K562 (cell line): ENCODE data around the gene ZNRF3. TPM values are rescaled to one million over a fixed set of nuclear protein-coding genes. Genes with fewer than 3 reads are reported as not detected.

Experiments
- DIDO1 ChIP-seq: fragments of 450-650 bp; IDR thresholded peaks from 2 replicates; pipeline ENCODE4 v1.6.1; 2016; ENCODE audit warnings: low read depth, missing biosample characterization, missing genetic modification characterization
- FOXA3 ChIP-seq, 2 experiments: fragments of 450-650 bp in 1 of 2; sonication (generic) in 1 of 2; formaldehyde crosslinking; IDR thresholded peaks in 1 of 2; conservative IDR thresholded peaks in 1 of 2; 2 replicates each; pipeline versions ENCODE4 v1.4.0 to v1.8.0; 2020 to 2022; ENCODE audit warnings: mild to moderate bottlenecking in 2 of 2, missing genetic modification reagents in 1 of 2
- MLLT1 ChIP-seq, 2 experiments: fragments of 450-650 bp; IDR thresholded peaks; 2 replicates each; pipeline ENCODE4 v1.6.1; 2016
- NFRKB ChIP-seq: fragments of 450-650 bp; IDR thresholded peaks from 2 replicates; pipeline ENCODE4 v1.6.1; 2016; ENCODE audit warnings: low read depth
- NR1H2 ChIP-seq: sonication (generic); formaldehyde crosslinking; IDR thresholded peaks from 2 replicates; pipeline ENCODE4 v1.4.0; 2020; ENCODE audit warnings: mild to moderate bottlenecking, missing genetic modification reagents
- PHF20 ChIP-seq: fragments of 450-650 bp; IDR thresholded peaks from 2 replicates; pipeline ENCODE4 v1.6.1; 2018; ENCODE audit not compliant: partially characterized antibody
- PHF21A ChIP-seq: fragments of 450-650 bp; IDR thresholded peaks from 2 replicates; pipeline ENCODE4 v1.6.1; 2017; ENCODE audit warnings: low read depth, borderline replicate concordance
- PPARD ChIP-seq: fragments of 250-450 bp; sonication (Bioruptor Pico); IDR thresholded peaks from 2 replicates; pipeline ENCODE4 v1.8.0; 2022; ENCODE audit warnings: inconsistent platforms, mild to moderate bottlenecking, moderate library complexity
- RFX5 ChIP-seq: IDR thresholded peaks from 2 replicates; pipeline ENCODE4 v1.6.1; 2011; ENCODE audit warnings: low read depth, mild to moderate bottlenecking, improper control_type of control experiment, low read length
- RHOXF2B ChIP-seq: fragments of 250-450 bp; sonication (Bioruptor Pico); conservative IDR thresholded peaks from 2 replicates; pipeline ENCODE4 v1.5.1; 2021
- SREBF2 ChIP-seq: sonication (generic); formaldehyde crosslinking; IDR thresholded peaks from 2 replicates; pipeline ENCODE4 v1.4.0; 2020; ENCODE audit warnings: mild to moderate bottlenecking, missing genetic modification reagents
- ZNF280A ChIP-seq: fragments of 450-650 bp; IDR thresholded peaks from 2 replicates; pipeline ENCODE4 v1.6.1; 2018; ENCODE audit warnings: mild to moderate bottlenecking, low read depth; ENCODE audit not compliant: partially characterized antibody
- ZNF511 ChIP-seq: sonication (generic); formaldehyde crosslinking; IDR thresholded peaks from 2 replicates; pipeline ENCODE4 v1.8.0; 2022; ENCODE audit warnings: mild to moderate bottlenecking, missing genetic modification reagents
- ZNF57 ChIP-seq: fragments of 450-650 bp; formaldehyde crosslinking; IDR thresholded peaks from 2 replicates; pipeline ENCODE4 v1.4.0; 2020; ENCODE audit warnings: mild to moderate bottlenecking, moderate library complexity
- polyA plus RNA-seq, 8 experiments: library from polyadenylated mRNA; depleted of rRNA in 4 of 8; stranded (reverse) in 5 of 8; unstranded in 3 of 8; fragments of >200 nt; fragmentation: Nextera tagmentation in 2 of 8; fragmentation: Illumina TruSeq in 1 of 8; extraction: Ambion mirVana in 2 of 8; extraction: Trizol in 1 of 8; gene quantifications; 2 replicates each; pipeline versions ENCODE4 v1.2.1 to v1.2.3, GENCODE V29; 2011 to 2014; ENCODE audit warnings: inconsistent platforms in 1 of 8, missing spikeins in 1 of 8
- total RNA-seq, 7 experiments: library from RNA; depleted of rRNA in 6 of 7; stranded (reverse); fragments of >200 nt in 6 of 7; fragmentation: Illumina TruSeq in 2 of 7; extraction: Trizol in 2 of 7; gene quantifications; 2 replicates each; pipeline versions ENCODE4 v1.2.1 to v1.2.3, GENCODE V29; 2011 to 2021; ENCODE audit warnings: low replicate concordance in 1 of 7
- TF ChIP-seq, protein P1 (sequence below): fragments of 200-800 bp; sonication (Bioruptor generic); IDR thresholded peaks from 2 replicates; pipeline ENCODE4 v1.6.1; 2016; ENCODE audit warnings: missing genetic modification characterization, missing compliant biosample characterization
- TF ChIP-seq, protein P2 (sequence below): fragments of 250-450 bp; sonication (Bioruptor Pico); IDR thresholded peaks from 2 replicates; pipeline ENCODE4 v1.8.0; 2022; ENCODE audit warnings: inconsistent platforms, mild to moderate bottlenecking, moderate library complexity, borderline replicate concordance

ZNRF3 gene
- total and polyA plus RNA-seq, 9 of the 15 experiments (the other 6 are each of a cell fraction or from before 2014, with no cell fraction given): 0.41 to 5.9 (median 1.7) TPM

DNA sequence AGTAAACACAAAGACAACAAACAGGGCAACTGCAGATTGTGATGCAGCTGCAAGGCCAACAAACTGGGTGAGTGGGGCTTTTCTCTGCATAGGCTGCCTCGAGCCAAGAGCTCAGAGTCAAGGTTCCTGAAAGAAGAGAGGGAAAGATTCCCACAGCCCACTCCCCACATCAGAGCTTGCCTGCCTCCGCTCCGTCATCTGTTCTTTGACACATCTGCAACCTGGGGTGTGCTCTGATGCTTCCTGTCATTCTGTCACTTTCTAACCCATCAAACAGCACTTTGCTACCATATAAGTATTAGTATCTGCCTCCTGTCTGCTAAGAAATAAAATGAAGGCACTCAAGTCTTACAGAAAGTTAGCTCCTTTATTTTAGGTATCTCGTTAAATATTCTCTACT lies 131.4 kb downstream of the ZNRF3 start (continued):
- TF ChIP-seq, protein P1, sequence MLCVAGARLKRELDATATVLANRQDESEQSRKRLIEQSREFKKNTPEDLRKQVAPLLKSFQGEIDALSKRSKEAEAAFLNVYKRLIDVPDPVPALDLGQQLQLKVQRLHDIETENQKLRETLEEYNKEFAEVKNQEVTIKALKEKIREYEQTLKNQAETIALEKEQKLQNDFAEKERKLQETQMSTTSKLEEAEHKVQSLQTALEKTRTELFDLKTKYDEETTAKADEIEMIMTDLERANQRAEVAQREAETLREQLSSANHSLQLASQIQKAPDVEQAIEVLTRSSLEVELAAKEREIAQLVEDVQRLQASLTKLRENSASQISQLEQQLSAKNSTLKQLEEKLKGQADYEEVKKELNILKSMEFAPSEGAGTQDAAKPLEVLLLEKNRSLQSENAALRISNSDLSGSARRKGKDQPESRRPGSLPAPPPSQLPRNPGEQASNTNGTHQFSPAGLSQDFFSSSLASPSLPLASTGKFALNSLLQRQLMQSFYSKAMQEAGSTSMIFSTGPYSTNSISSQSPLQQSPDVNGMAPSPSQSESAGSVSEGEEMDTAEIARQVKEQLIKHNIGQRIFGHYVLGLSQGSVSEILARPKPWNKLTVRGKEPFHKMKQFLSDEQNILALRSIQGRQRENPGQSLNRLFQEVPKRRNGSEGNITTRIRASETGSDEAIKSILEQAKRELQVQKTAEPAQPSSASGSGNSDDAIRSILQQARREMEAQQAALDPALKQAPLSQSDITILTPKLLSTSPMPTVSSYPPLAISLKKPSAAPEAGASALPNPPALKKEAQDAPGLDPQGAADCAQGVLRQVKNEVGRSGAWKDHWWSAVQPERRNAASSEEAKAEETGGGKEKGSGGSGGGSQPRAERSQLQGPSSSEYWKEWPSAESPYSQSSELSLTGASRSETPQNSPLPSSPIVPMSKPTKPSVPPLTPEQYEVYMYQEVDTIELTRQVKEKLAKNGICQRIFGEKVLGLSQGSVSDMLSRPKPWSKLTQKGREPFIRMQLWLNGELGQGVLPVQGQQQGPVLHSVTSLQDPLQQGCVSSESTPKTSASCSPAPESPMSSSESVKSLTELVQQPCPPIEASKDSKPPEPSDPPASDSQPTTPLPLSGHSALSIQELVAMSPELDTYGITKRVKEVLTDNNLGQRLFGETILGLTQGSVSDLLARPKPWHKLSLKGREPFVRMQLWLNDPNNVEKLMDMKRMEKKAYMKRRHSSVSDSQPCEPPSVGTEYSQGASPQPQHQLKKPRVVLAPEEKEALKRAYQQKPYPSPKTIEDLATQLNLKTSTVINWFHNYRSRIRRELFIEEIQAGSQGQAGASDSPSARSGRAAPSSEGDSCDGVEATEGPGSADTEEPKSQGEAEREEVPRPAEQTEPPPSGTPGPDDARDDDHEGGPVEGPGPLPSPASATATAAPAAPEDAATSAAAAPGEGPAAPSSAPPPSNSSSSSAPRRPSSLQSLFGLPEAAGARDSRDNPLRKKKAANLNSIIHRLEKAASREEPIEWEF (CRISPR knock-in tag): no peak
- TF ChIP-seq ZNF511 (CRISPR knock-in tag): no peak
- no peak for TF ChIP-seq DIDO1
- TF ChIP-seq NR1H2 (CRISPR knock-in tag): no peak
- no peak for TF ChIP-seq RHOXF2B (CRISPR knock-in tag)
- TF ChIP-seq MLLT1 (IDR thresholded peaks at IDR 0.05): no peak
- no peak for TF ChIP-seq SREBF2 (CRISPR knock-in tag)
- no peak for TF ChIP-seq ZNF280A
- TF ChIP-seq ZNF57 (CRISPR knock-in tag): no peak
- TF ChIP-seq PPARD (CRISPR knock-in tag): no peak
- TF ChIP-seq RFX5: no peak
- TF ChIP-seq PHF20: no peak
- TF ChIP-seq PHF21A: no peak
- no peak for TF ChIP-seq NFRKB
- no peak for TF ChIP-seq FOXA3 (CRISPR knock-in tag; conservative IDR thresholded peaks at IDR 0.05 in 1 of 2, IDR thresholded peaks at IDR 0.05 in 1 of 2)
- TF ChIP-seq, protein P2, sequence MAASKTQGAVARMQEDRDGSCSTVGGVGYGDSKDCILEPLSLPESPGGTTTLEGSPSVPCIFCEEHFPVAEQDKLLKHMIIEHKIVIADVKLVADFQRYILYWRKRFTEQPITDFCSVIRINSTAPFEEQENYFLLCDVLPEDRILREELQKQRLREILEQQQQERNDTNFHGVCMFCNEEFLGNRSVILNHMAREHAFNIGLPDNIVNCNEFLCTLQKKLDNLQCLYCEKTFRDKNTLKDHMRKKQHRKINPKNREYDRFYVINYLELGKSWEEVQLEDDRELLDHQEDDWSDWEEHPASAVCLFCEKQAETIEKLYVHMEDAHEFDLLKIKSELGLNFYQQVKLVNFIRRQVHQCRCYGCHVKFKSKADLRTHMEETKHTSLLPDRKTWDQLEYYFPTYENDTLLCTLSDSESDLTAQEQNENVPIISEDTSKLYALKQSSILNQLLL (CRISPR knock-in tag): no peak
